B cell (primary cell): ENCODE results near the gene IGSF8. TPM values are rescaled to one million over a fixed set of nuclear protein-coding genes. Genes with fewer than 3 reads are reported as not detected.

Experiments
- ATAC-seq: fragments of 200-7000 bp; cut with Tn5 transposase; one replicate; pipeline ENCODE4 v1.10.0; 2021; ENCODE audit warnings: low read depth, mild to moderate bottlenecking, moderate number of reproducible peaks, moderate library complexity
- CTCF ChIA-PET: fragments of 350-600 bp; sonication (Branson Sonifier 250); formaldehyde crosslinking; loops from one replicate; lab custom pipeline; 2021; ENCODE audit warnings: antibody characterized with exemption, inconsistent platforms; lab: Charles Lee
- POLR2A ChIA-PET: fragments of 350-600 bp; sonication (Branson Sonifier 250); formaldehyde crosslinking; loops from one replicate; lab custom pipeline; 2021; ENCODE audit warnings: antibody characterized with exemption; lab: Charles Lee
- DNase-seq: peaks from one replicate; pipeline ENCODE4 v3.0.0; 2013
- H2AFZ ChIP-seq: 2 replicates; pipeline ENCODE4 v1.6.1; 2012; ENCODE audit warnings: mild to moderate bottlenecking, low read depth, low read length; ENCODE audit not compliant: insufficient read depth, poor library complexity, severe bottlenecking
- H3K27ac ChIP-seq, 2 donors: 1 replicate in 1 of 2; 2 replicates in 1 of 2; pipeline ENCODE4 v1.5.1; 2012 to 2013; ENCODE audit warnings: low read length in 2 of 2, mild to moderate bottlenecking in 2 of 2, moderate library complexity in 1 of 2
- H3K27me3 ChIP-seq, 4 experiments: fragments of 200-600 bp in 1 of 4; sonication (generic) in 1 of 4; replicated peaks in 1 of 4; 1 replicate in 2 of 4; 2 replicates in 2 of 4; pipeline versions ENCODE4 v1.6.1 to v1.7.0; 2013 to 2016; ENCODE audit warnings: low read length in 3 of 4, mild to moderate bottlenecking in 2 of 4, mixed read lengths in 1 of 4, moderate library complexity in 1 of 4; ENCODE audit not compliant: insufficient read depth in 4 of 4, control insufficient read depth in 3 of 4; ENCODE audit errors: control extremely low read depth in 1 of 4
- H3K36me3 ChIP-seq, 2 experiments: replicated peaks in 1 of 2; 1 replicate in 1 of 2; 2 replicates in 1 of 2; pipeline versions ENCODE4 v1.6.1 to v1.7.1; 2013; ENCODE audit warnings: low read length in 1 of 2; ENCODE audit not compliant: insufficient read depth in 2 of 2, control insufficient read depth in 1 of 2; ENCODE audit errors: control extremely low read depth in 1 of 2, extremely low read depth in 1 of 2
- H3K4me1 ChIP-seq, 2 donors: fragments of 200-600 bp in 1 of 2; sonication (generic) in 1 of 2; 1 replicate in 1 of 2; 2 replicates in 1 of 2; pipeline versions ENCODE4 v1.5.1 to v1.6.1; 2013 to 2017; ENCODE audit warnings: low read length in 2 of 2; ENCODE audit not compliant: control insufficient read depth in 2 of 2, insufficient read depth in 2 of 2
- H3K4me2 ChIP-seq: replicated peaks from 2 replicates; pipeline ENCODE3; 2012; ENCODE audit warnings: mild to moderate bottlenecking, low read depth, low read length; ENCODE audit not compliant: poor library complexity, severe bottlenecking
- H3K4me3 ChIP-seq, 5 experiments: fragments of 200-600 bp in 1 of 5; sonication (generic) in 1 of 5; 1 replicate in 3 of 5; 2 replicates in 2 of 5; pipeline versions ENCODE4 v1.5.1 to v1.7.0; 2011 to 2016; ENCODE audit warnings: low read length in 4 of 5, mild to moderate bottlenecking in 4 of 5, low read depth in 2 of 5, control low read depth in 1 of 5, moderate library complexity in 1 of 5; ENCODE audit not compliant: insufficient read depth in 1 of 5; ENCODE audit errors: control extremely low read depth in 1 of 5, extremely low read depth in 1 of 5
- H3K79me2 ChIP-seq: fragments of 200-600 bp; sonication (generic); one replicate; pipeline ENCODE4 v1.6.0; 2016; ENCODE audit warnings: low read length; ENCODE audit not compliant: control insufficient read depth, insufficient read depth
- H3K9ac ChIP-seq: fragments of 200-600 bp; sonication (generic); 2 replicates; pipeline ENCODE4 v1.6.1; 2017; ENCODE audit warnings: mild to moderate bottlenecking, low read length, moderate library complexity
- H3K9me3 ChIP-seq, 3 donors: one replicate each; pipeline versions ENCODE4 v1.6.1 to v1.7.1; 2013; ENCODE audit warnings: low read length in 2 of 3; ENCODE audit not compliant: control insufficient read depth in 2 of 3, insufficient read depth in 1 of 3; ENCODE audit errors: control extremely low read depth in 1 of 3
- H4K20me1 ChIP-seq: 2 replicates; pipeline ENCODE4 v1.6.0; 2012; ENCODE audit warnings: mild to moderate bottlenecking, low read length; ENCODE audit not compliant: insufficient read depth, control insufficient read depth, poor library complexity, severe bottlenecking
- H3K27ac Mint-ChIP-seq: one replicate; pipeline ENCODE4 v1.8.0; 2021; ENCODE audit warnings: mixed read lengths
- H3K27me3 Mint-ChIP-seq: one replicate; pipeline ENCODE4 v1.8.0; 2021; ENCODE audit warnings: mixed read lengths
- H3K4me1 Mint-ChIP-seq: one replicate; pipeline ENCODE4 v1.8.0; 2021; ENCODE audit warnings: mixed read lengths
- H3K4me3 Mint-ChIP-seq: one replicate; pipeline ENCODE4 v1.8.0; 2021; ENCODE audit warnings: mixed read lengths
- H3K9me3 Mint-ChIP-seq: one replicate; pipeline ENCODE4 v1.8.0; 2022; ENCODE audit warnings: mixed read lengths; ENCODE audit not compliant: insufficient read depth
- CTCF ChIP-seq: fragments of 200-600 bp; IDR thresholded peaks from one replicate; pipeline ENCODE4 v1.8.0; 2022; ENCODE audit warnings: antibody characterized with exemption, mild to moderate bottlenecking
- EZH2 ChIP-seq: IDR thresholded peaks from 2 replicates; pipeline ENCODE4 v1.6.1; 2012; ENCODE audit warnings: borderline replicate concordance, low read depth, mild to moderate bottlenecking, moderate library complexity, low read length; ENCODE audit not compliant: insufficient read depth, poor library complexity, severe bottlenecking
- WGBS: methylation state at CpG from one replicate; pipeline ENCODE4 v1.1.5; 2013; ENCODE audit warnings: missing lambda C conversion rate; ENCODE audit not compliant: insufficient coverage; 5-methylcytosine and 5-hydroxymethylcytosine counted together
- intact Hi-C: fragments of 100-400 bp; cut with micrococcal nuclease; formaldehyde crosslinking; loops from one replicate; pipeline ENCODE4 v1.10.0; 2022
- polyA plus RNA-seq: library from polyadenylated mRNA; depleted of rRNA; stranded (reverse); fragments of >200 nt; gene quantifications from 2 replicates; pipeline ENCODE4 v1.2.3, GENCODE V29; 2012
- total RNA-seq, 2 donors: library from RNA; stranded (reverse); fragments of 120-200 nt in 1 of 2; gene quantifications; 1 replicate in 1 of 2; 2 replicates in 1 of 2; pipeline versions ENCODE4 v1.2.3 to v1.2.4, GENCODE V29; 2013 to 2022

IGSF8 gene
- total and polyA plus RNA-seq, 2 donors (not counting 1 experiment from before 2014, with no cell fraction given) = 37.2 to 56.0 TPM

DNA sequence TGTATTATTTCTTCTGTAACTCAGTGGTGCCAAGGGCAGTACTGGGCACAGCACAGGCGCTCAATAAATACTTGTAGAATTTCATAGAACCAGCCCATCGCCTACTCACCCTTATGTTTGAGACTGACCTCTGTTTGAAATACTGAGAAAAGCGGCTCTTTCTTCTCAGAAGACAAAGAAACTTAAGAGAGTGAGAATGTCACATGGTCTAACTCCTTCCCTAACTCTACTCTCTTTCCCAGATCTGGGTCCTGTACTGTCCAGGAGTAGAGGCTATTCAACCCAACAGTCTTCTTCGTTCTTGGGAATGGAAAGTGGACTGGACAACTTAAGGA is 4.2 kb downstream of the IGSF8 start:
- no peak for ATAC-seq
- DNase-seq = no peak
- Mint-ChIP-seq H3K4me1 (peaks cover 25% of the 10 kb centered on the region), H3K9me3 (no peaks in the 10 kb centered on the region), H3K27ac (no peak overlapping the region), H3K27me3 (no peaks in the 10 kb centered on the region), H3K4me3 (no peak overlapping the region)
- no peak overlapping the region for H3K9ac ChIP-seq
- H3K9me3 ChIP-seq = no peaks in the 10 kb centered on the region
- H2AFZ ChIP-seq = no peak overlapping the region
- peaks cover 36% of the 10 kb centered on the region for H3K79me2 ChIP-seq
- intact Hi-C loops = loop anchor here (10.0 kb wide), 1 partner anchor 1301 kb away; no protein-coding TSS in a partner anchor
- no peaks in the 10 kb centered on the region for H3K27me3 ChIP-seq
- H3K4me1 ChIP-seq = peaks cover 20 to 26% of the 10 kb centered on the region in 2 donors
- 100% methylated on average over 2 of the region's 4 CpGs for WGBS
- no peak overlapping the region for H3K4me2 ChIP-seq
- TF ChIP-seq EZH2 (no peak), CTCF (no peak)
- no peak overlapping the region for H3K4me3 ChIP-seq
- ChIA-PET CTCF (interaction anchor here (1.0 to 6.5 kb wide), 2 partner anchors 8 to 87 kb away, joined by 3 to 60 read pairs; no protein-coding TSS in a partner anchor), POLR2A (no interaction called here)
- H3K27ac ChIP-seq = no peak overlapping the region
- peaks cover 3 to 61% of the 10 kb centered on the region in 2 experiments for H3K36me3 ChIP-seq
- peaks cover 69% of the 10 kb centered on the region for H4K20me1 ChIP-seq

DNA sequence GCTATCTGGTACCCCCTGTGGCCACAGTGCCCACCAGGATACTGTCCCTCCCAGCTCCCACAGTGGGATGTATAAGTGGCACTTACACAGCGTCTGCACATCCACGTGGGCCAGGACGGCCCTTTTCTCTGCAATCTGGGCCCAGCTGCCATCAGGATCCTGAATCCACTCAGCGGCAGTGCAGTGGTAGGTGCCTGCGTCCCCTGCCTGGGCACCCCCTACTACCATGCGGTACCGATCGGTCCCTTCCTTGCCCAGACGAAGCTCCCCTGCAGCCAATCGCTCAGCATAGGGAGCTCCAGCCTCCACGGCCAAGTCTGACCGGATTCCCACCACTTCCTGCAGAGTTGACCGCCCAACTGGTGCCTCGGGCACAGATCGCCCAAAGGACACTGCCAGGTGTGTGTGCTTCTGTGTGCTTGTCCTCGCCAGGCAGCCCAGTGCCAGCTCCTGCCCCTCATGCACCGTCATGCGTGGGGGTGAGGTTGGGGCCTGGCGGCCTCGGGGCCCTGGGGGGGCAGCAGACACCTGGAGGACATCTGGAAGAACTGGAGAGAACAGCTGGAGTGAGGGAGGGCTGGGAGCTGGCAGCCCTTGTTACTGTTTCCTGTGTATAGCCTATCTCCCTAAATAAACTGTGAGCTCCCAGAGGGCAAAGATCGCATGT is 4.7 kb downstream of the IGSF8 start:
- intact Hi-C loops = loop anchor here (10.0 kb wide), 1 partner anchor 1301 kb away; no protein-coding TSS in a partner anchor
- 94% methylated on average over 21 of the region's 21 CpGs for WGBS
- no peak overlapping the region for H3K4me2 ChIP-seq
- no peak overlapping the region for H3K4me3 ChIP-seq
- H3K4me1 ChIP-seq = peaks cover 18 to 23% of the 10 kb centered on the region in 2 donors
- ChIA-PET CTCF (interaction anchor here (0.6 to 6.5 kb wide), 3 partner anchors 8 to 163 kb away, joined by 3 to 60 read pairs (median 3); no protein-coding TSS in a partner anchor), POLR2A (no interaction called here)
- ATAC-seq (no peak), DNase-seq (no peak)
- Mint-ChIP-seq H3K4me3 (no peak overlapping the region), H3K27me3 (no peaks in the 10 kb centered on the region), H3K4me1 (peaks cover 23% of the 10 kb centered on the region), H3K9me3 (no peaks in the 10 kb centered on the region), H3K27ac (no peak overlapping the region)
- no peak overlapping the region for H3K9ac ChIP-seq
- TF ChIP-seq EZH2 (no peak), CTCF (no peak)
- peaks cover 3 to 65% of the 10 kb centered on the region in 2 experiments for H3K36me3 ChIP-seq
- H3K27ac ChIP-seq = no peak overlapping the region
- peaks cover 36% of the 10 kb centered on the region for H3K79me2 ChIP-seq
- H3K27me3 ChIP-seq = no peaks in the 10 kb centered on the region
- H4K20me1 ChIP-seq = peaks cover 69% of the 10 kb centered on the region
- H2AFZ ChIP-seq = no peak overlapping the region
- no peaks in the 10 kb centered on the region for H3K9me3 ChIP-seq
